ENCODE results near the gene FCGR3B.
"Not testable (repeated sequence)": the region's sequence is repeated elsewhere in the genome, so short reads cannot be mapped to it uniquely, and the experiment has no call there.

DNA sequence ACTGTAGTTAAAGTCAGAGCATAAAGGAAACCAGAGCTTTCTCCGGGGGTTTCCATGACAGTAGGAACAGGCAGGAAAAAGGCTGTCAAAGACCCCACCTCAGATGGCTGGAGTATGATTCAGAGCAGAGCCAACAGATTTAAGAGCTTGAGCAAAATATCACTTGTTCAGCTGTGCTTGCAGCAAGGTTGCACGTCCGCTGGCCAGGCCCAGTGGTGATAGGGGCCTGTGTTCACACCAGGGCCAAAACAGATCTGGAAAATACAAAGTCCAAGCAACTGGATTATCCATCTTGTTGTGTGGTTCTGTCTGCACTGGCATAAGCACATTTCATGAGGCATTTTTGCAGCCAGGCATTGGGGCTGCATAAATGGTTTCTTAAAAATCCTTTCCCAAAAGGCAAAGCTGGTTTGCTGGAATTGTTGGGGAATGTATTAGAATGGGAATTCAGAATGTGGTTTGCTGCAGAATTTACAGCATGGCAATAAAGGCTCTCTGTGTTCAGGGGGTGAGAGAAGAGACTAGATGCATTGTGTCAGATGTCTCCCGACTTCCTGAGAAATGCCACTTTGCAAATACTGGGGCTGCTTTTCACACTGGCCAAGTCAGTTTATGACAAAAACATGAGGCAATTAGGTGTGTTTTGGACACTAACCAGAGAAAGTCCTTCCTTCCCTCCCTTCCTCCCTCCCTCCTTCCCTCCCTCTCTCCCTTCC is 36.5 kb downstream of the FCGR3B start:
- TF ChIP-seq SUZ12 (IDR thresholded peaks at IDR 0.05); FOXM1 (IDR thresholded peaks at IDR 0.05; ENCODE audit: borderline replicate concordance); ZNF384 (IDR thresholded peaks at IDR 0.05); ELF4 (IDR thresholded peaks at IDR 0.05); BHLHE40 (IDR thresholded peaks at IDR 0.05; ENCODE audit: borderline replicate concordance); CTBP1 (IDR thresholded peaks at IDR 0.05; ENCODE audit: borderline replicate concordance); SP1 (IDR thresholded peaks at IDR 0.05); FOXA1 (IDR thresholded peaks at IDR 0.05); TARDBP (IDR thresholded peaks at IDR 0.05): not testable (repeated sequence)
